ENCODE data around the gene LY86. TPM values are rescaled to one million over a fixed set of nuclear protein-coding genes. Genes with fewer than 3 reads are reported as not detected.

The LY86 gene
- total RNA-seq, 2 experiments from 2014 or later, result 0.48 TPM; not detected in 1

DNA sequence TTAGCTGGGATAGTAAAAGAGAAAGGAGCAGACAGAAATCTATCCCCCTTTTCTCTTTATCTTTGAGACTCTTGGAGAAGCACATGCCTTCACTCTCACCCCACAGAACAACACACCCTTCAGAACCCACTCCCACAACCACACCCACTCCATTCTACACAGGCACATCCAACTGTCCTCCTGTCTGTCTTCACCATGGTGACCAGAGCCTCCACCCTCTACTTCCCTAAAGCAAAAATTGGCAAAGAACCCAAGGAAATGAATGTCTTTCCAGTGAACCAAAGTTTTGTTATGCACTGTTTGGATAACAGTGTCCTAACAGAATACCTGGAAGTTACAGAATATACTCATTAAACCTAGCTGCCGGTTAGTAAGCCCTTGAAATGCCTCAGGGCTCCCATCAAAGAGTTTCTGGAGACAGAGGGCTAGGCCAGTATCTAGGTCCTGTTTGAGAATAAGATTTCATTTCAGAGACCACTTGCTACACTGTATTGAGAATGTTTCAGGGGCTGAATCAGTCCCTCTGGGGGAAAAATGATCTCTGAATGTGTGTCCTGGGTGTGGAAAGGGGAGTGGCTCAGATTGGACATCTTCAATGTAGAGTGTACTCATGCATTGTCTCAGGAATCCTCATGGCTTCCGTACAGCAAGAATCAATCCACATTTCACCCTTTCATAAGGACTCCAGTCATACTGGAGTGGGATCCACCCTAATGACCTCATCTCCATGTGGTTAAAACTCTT, 101.1 kb downstream of the LY86 start:
- POLR2A ChIA-PET, result no interaction called here
- CTCF ChIA-PET, result no interaction called here

DNA sequence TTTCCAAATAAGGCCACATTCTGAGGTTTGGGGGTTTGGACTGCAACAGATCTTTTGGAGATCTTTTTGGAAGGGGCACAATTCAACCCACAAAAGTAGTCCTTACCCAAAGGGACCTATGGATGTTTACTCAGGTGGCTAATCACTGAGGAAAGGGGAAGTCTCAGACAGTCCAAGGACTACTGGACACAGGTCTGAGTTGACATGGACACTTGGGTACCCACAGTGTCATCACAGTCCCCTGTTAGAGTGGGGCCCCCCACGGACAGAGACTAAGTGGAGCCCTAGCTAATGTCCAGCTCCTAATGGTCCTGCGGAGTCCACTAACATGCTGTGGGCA, 101.6 kb downstream of the LY86 start:
- POLR2A ChIA-PET, result no interaction called here
- CTCF ChIA-PET, result no interaction called here

DNA sequence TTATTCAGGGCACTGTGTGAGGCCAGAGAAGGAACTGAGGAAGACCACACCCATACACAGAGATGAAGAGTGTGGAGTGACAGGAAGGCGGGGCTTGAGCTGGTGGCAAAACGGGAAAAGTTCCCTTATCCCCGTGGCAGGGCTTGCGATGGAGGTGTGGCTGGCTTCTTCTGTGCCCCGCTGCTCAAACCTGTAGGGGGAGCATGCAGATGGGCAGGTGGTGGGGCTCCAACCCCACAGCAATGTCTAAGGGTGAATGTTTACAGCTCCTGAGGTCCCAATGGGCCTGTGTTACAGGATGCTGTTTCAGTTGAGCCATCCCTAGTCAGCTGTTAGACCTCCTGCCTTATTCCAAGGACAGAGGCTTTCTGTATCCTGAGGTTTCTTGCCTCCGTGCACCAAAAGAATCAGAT, 105.9 kb downstream of the LY86 start:
- CTCF ChIA-PET, result no interaction called here

DNA sequence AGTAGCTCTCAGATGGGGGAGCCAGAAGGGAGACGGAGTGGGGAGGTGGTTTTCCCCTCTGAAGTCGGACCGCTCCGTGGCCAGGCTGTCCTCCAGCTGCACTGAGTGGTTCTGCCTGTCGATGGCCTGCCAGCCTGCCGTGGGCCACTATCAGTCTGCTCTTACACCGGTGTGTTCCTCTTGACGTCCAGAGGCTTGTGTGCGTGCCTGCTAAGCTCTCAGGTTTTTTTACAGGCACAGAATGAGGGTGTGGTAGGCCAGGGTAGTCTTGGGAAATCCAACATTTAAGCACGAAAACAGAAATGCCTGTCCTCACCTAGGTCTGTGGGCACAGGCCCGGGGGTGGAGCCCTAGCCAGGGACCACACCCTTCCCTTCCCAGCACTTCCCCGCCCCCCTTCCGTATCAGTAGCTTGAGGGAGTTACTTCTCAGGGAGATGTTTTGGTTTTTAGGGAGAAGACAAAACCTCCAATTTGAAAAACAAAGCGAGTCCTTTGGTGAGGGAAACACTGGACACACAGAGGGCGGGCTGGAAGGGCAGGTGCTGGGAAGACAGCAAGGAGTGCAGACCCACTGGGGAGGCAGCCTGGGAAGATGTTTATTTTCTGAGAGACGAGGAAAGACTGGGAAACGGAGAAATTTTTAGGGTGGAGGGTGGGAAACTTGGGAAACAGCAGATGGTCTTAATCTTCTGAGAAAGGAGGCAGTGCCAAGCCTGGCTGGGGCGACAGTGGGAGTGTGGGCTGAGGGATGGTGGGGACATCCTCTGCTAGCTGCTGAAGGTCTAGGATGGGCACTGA, 106.5 kb downstream of the LY86 start:
- POLR2A ChIA-PET, result no interaction called here
- CTCF ChIA-PET, result no interaction called here

More for the DNA sequence above, 105.9 kb downstream of the LY86 start:
- POLR2A ChIA-PET, result no interaction called here

DNA sequence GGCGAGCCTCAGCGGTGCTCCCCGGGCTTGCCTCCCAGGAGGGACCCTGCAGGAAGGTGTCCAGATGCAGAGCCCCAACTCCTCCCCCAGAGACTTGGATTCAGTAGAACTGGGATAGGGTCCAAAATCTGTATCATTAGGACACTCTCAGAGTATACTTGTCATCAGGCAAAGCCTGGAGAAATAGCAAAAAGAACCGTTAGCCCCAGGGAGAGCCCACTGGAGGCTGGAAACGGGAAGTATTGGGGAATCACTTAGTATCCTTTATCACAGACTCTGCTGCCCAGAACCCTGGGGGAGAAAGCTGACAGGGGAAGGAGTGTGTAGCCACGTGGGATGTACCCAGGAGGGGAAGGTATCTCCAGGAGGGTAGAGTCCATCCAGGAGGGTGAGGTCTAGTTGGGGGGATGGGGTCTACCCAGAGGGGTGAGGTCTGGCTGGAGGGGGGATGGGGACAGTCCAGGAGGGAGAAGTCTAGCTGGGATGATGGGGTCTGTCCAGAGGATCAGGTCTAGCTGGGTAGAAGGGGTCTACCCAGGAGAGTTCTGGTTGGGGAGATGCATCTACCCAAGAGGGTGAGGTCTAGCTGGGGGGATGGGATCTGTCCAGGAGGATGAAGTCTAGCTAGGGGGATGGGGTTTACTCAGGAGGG, 107.2 kb downstream of the LY86 start:
- ChIA-PET POLR2A (no interaction called here), CTCF (interaction anchor here (1.0 kb wide), 1 partner anchor 11 kb away, joined by 3 read pairs; no protein-coding TSS in a partner anchor)

DNA sequence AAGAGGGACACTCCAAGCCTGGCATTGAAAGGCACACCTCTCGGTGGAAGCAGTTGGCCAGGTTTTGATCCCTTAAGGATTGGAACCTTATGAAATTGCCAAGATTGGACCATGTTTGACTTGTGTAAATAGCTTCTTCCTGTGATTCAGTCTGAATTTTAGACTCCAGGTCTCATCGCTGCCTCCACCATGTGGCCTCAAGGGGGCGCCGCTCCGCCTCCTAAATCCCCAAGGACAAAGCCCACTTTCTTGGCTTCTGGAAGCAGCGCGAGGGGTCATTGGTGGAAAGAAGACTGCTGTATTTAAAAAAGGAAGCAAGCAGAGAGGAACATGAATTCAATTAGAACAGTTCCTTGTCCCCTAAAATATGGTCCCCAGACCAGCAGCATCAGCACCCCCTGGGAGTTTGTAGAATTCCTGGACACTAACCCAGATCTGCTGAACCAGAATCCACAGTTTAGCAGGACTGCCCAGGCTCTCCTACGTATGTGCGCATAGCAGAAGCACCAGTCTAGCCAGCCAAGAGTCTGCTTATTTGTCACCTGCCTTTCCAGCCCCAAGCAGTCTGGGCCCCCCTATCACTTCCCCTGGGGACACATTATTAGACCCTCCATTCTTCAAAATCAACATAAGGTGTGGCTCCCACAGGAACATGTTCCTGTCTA, 108.5 kb downstream of the LY86 start:
- ChIA-PET POLR2A (no interaction called here), CTCF (interaction anchor here (0.6 to 1.0 kb wide), 6 partner anchors 10 to 416 kb away, joined by 3 read pairs; no protein-coding TSS in a partner anchor)

DNA sequence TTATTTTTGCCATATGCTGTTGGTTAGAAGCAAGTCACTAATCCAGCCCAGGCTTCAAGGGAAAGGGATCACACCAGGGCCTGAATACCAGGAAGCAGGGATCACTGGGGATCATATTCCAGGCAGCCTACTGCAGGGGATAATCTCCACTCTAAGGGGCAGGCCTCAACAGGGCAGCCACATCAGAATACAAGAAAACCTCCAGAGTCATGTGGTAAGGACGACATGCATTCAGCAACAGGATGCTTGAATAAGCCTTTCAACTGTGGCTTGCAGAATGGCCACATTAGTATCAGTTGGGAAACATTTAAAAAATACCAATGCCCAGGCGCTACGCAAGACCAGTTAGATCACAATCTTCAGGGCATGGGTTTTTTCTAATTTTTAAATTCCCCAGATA, 109.1 kb downstream of the LY86 start:
- POLR2A ChIA-PET, result no interaction called here
- CTCF ChIA-PET, result interaction anchor here (0.7 kb wide), 1 partner anchor 11 kb away, joined by 3 read pairs; no protein-coding TSS in a partner anchor

DNA sequence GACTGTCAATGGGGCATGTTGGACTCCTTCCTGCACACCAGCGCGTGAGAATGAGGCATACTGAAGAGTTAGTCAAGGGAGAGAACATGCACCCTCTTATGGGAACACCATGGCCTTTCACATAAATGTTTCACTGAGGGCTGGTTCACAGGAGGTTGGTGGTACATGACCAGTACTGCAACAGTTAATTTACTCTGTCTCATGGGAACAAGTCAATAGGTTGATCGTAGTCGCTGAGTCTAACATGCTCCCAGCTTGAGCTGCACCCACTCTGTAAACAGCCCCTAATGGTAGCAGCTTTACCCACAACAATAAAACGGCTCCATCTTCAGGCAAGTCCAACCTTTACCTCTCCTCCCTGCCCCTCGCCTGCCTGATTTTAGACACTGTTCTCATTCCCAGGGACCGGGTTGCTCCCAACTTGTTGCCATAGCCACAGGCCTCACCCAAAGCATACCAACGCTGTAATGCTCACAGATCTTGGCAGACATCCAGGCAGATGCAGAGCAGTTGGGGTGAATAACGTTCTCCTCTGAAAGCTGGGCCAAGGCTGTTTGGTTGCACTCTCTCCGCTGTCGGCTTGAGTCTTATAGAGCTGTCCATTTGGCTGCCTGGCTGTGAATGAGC, 111.3 kb downstream of the LY86 start:
- ChIA-PET CTCF (no interaction called here), POLR2A (no interaction called here)

DNA sequence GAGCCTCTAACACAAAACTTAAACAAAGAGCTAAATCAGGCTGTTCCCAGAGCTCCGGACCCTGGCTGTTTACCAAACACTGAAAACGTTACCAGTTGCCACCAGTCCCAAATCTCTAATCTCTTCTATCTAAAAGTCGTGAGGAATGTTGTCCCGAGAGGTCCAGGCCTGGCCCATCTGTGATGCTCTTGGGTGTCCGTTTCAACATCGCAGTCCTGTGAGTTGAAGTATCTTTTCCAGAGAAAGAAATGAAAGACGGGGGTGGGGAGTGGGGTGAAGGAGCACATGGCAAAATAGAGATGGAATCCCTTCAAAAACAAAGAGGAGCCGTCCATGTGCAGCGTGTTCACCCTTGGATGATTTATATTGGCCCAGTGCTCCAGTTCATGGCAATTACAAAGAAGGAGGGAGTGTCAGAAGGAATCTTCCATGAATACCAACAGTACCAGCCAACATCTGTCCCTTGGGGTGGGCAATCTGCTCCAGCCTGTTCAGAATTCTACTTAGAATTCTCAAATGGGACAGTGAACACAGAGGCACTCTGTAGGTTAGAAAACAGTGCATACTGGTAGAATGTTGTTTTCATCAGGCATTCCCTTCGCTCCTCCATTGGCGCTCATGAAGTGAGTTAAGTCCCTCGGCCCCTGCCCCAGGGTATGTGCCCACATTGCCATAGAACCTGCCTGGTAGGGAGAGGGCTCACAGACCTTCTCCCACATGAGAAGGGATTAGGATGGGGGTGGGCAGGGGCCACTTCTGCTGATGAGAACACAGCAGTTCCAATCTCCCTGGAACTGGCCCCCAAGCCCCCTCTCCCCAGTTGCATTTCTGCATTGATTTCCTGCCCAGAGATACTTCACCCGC, 112.1 kb downstream of the LY86 start:
- ChIA-PET CTCF (no interaction called here), POLR2A (no interaction called here)

DNA sequence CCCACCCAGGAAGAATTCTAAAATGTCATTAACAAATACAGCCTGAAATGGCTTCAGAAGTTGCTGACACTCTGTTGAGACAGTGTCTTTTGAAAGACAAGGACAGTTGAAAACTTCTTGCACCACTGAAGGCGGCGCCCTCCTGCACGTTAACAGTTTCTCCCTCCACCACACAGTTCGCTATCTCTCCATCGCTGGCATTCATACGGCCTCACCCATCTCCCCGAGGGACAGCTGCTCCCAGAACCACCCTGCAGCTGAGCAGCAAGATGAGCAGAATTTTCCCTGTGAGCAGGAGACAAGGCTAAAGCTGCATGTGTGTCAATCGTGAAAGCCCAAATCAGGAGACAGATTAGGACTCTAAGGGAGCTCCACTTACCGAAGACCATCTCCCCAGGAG, 113.3 kb downstream of the LY86 start:
- ChIA-PET CTCF (no interaction called here), POLR2A (no interaction called here)

DNA sequence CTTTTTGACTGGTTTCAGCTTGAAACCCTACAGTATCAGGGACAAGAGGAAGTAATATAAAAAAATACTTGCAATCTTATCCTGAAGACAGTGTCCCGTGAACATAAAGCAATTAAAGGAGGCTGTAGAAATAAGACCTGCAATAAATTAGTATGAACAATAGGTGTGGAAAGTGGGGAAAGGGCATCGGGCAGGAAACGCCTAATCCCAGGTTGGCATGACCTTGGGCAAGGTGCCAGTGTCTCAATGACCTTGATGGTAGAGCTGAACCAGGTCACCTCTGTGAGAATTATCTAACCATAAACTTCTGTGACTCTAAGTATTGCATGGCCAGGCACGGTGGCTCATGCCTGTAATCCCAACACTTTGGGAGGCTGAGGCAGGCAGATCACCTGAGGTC, 115.2 kb downstream of the LY86 start:
- POLR2A ChIA-PET, result no interaction called here
- CTCF ChIA-PET, result interaction anchor here (0.7 kb wide), 1 partner anchor 22 kb away, joined by 4 read pairs; no protein-coding TSS in a partner anchor
